Osteocyte (in vitro differentiated cells): ENCODE results near the gene UMOD. TPM values are rescaled to one million over a fixed set of nuclear protein-coding genes. Genes with fewer than 3 reads are reported as not detected.

Source experiments
- DNase-seq: peaks from one replicate; pipeline ENCODE4 v3.0.0; 2021; ENCODE audit warnings: mixed read lengths; ENCODE audit not compliant: unreplicated experiment; ENCODE audit errors: extremely low spot score
- H3K27ac Mint-ChIP-seq: one replicate; pipeline ENCODE4 v1.8.0; 2021; ENCODE audit warnings: mild to moderate bottlenecking, mixed read lengths; ENCODE audit not compliant: unreplicated experiment
- H3K27me3 Mint-ChIP-seq: one replicate; pipeline ENCODE4 v1.8.0; 2021; ENCODE audit warnings: mixed read lengths; ENCODE audit not compliant: unreplicated experiment
- H3K36me3 Mint-ChIP-seq: one replicate; pipeline ENCODE4 v1.8.0; 2021; ENCODE audit warnings: mixed read lengths; ENCODE audit not compliant: unreplicated experiment
- H3K4me1 Mint-ChIP-seq: one replicate; pipeline ENCODE4 v1.8.0; 2021; ENCODE audit warnings: mixed read lengths; ENCODE audit not compliant: unreplicated experiment
- H3K4me3 Mint-ChIP-seq: one replicate; pipeline ENCODE4 v1.8.0; 2021; ENCODE audit warnings: mild to moderate bottlenecking, moderate library complexity, mixed read lengths; ENCODE audit not compliant: unreplicated experiment
- H3K9me3 Mint-ChIP-seq: one replicate; pipeline ENCODE4 v1.8.0; 2021; ENCODE audit warnings: mixed read lengths; ENCODE audit not compliant: unreplicated experiment
- CTCF ChIP-seq: fragments of 200-600 bp; sonication (generic); IDR thresholded peaks from 2 replicates; pipeline ENCODE4 v1.5.0; 2021; ENCODE audit warnings: antibody characterized with exemption, mild to moderate bottlenecking, moderate library complexity
- total RNA-seq: library from RNA; stranded (reverse); gene quantifications from 2 replicates; pipeline ENCODE4 v1.2.1, GENCODE V29; 2021

Gene UMOD
- total RNA-seq, 1 donor from 2014 or later: not detected

- TF ChIP-seq CTCF: no peak
- no peak overlapping the region for H3K4me3 Mint-ChIP-seq
- H3K9me3 Mint-ChIP-seq: no peaks in the 10 kb centered on the region
- H3K27me3 Mint-ChIP-seq: no peaks in the 10 kb centered on the region
- no peaks in the 10 kb centered on the region for H3K4me1 Mint-ChIP-seq
- no peak for DNase-seq
- H3K36me3 Mint-ChIP-seq: no peaks in the 10 kb centered on the region
- no peak overlapping the region for H3K27ac Mint-ChIP-seq
Observed at GRCh38 chr16:20307240-20307671, 45.3 kb downstream of the UMOD start.

- no peaks in the 10 kb centered on the region for H3K36me3 Mint-ChIP-seq
- TF ChIP-seq CTCF: no peak
Observed at GRCh38 chr16:20306401-20306800, 46.1 kb downstream of the UMOD start.

GRCh38 chr16:20303012-20303411, 49.5 kb downstream of the UMOD start:
- Mint-ChIP-seq H3K9me3 (no peaks in the 10 kb centered on the region), H3K36me3 (no peaks in the 10 kb centered on the region), H3K4me1 (no peaks in the 10 kb centered on the region), H3K4me3 (no peak overlapping the region), H3K27me3 (no peaks in the 10 kb centered on the region), H3K27ac (no peak overlapping the region)
- DNase-seq: no peak
- TF ChIP-seq CTCF: no peak

More at GRCh38 chr16:20306401-20306800, 46.1 kb downstream of the UMOD start:
- DNase-seq: no peak
- Mint-ChIP-seq H3K27ac (no peak overlapping the region), H3K27me3 (no peaks in the 10 kb centered on the region), H3K4me1 (no peaks in the 10 kb centered on the region), H3K4me3 (no peak overlapping the region), H3K9me3 (no peaks in the 10 kb centered on the region)

- Mint-ChIP-seq H3K36me3 (no peaks in the 10 kb centered on the region), H3K4me1 (no peaks in the 10 kb centered on the region), H3K4me3 (no peak overlapping the region), H3K27me3 (no peaks in the 10 kb centered on the region), H3K9me3 (no peaks in the 10 kb centered on the region), H3K27ac (no peak overlapping the region)
- DNase-seq: no peak
- TF ChIP-seq CTCF: no peak
Observed at GRCh38 chr16:20302389-20302788, 50.1 kb downstream of the UMOD start.

GRCh38 chr16:20301840-20302239, 50.7 kb downstream of the UMOD start:
- TF ChIP-seq CTCF: no peak
- Mint-ChIP-seq H3K27ac (no peak overlapping the region), H3K4me3 (no peak overlapping the region)

More at GRCh38 chr16:20301840-20302239, 50.7 kb downstream of the UMOD start:
- Mint-ChIP-seq H3K27me3 (no peaks in the 10 kb centered on the region), H3K9me3 (no peaks in the 10 kb centered on the region), H3K36me3 (no peaks in the 10 kb centered on the region), H3K4me1 (no peaks in the 10 kb centered on the region)
- no peak for DNase-seq
